DMS79 (cell line): Measurements from ENCODE around the gene MID1.
A peak's percentile ranks its signal among the peaks of the same experiment; 100 is the strongest.

ENCODE experiments used
- DNase-seq: peaks from one replicate; lab custom pipeline; 2025; lab: John Stamatoyannopoulos, UW

The MID1 gene

DNA sequence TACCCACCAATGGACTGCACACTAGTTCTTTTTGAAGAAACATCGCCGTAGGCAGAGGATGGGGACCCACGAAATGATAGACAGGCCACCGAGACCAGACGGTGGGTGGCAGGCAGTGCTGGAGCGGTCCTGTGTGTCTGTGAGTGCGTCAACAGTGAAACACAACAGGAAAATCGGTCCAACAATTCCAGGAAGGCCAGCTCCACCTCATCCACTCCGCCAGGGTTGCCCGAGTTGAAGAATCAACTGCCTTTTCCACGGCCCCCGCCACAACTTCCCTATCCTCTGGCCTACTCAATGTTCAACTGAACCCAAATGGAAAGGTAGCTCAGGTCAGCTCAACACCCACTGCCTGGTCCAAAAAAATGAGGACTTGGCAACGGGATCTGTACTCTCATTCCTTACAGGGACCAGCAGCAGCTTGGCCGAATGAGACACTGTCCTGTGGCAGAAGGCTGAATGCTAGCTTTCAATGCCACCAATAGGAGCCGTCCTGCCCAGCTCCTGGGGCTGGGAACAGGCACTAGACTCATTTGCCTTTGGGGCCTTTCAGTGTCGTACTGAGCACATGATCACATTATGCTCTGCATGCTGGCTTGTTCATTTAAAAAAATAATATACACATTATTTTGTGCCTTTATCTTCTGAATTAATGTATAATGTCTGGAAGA lies 43.5 kb downstream of the MID1 start:
- no peak for DNase-seq

DNA sequence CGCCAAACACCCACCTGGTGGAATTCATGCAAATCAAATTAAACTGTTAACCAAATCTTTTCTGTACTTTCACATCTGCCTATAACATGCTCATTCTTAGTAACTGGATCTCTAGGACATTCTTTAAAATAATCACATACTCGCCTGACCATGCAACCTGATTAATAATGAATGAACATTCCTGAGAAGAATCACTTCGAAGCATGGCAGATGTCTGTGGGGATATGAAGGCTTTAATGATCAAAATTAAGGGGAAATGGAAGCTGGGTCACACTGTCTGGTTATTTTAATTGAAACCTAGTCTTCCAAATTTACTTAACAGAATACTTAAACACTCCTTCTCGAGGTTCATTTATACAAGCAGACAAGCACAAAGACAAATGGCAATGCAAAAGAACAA lies 44.2 kb downstream of the MID1 start:
- DNase-seq, result no peak

DNA sequence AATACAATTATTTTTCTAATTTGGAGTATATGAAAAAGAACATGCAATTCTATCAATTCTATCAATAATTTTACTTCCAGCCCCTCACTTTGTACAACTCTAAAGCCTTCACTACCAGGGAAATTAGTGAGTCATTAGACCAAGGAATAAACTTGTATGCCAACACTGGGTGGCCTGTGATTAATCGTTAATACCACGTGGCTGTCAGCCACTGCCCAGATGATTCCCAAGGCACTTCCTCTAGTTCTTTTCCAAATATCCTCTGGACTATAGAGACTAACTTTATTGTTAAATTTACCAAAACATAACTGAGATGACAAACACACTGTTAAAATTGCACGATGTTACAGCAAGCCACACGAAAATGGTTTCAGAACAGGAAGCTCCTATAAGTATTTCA lies 45.7 kb downstream of the MID1 start:
- no peak for DNase-seq

DNA sequence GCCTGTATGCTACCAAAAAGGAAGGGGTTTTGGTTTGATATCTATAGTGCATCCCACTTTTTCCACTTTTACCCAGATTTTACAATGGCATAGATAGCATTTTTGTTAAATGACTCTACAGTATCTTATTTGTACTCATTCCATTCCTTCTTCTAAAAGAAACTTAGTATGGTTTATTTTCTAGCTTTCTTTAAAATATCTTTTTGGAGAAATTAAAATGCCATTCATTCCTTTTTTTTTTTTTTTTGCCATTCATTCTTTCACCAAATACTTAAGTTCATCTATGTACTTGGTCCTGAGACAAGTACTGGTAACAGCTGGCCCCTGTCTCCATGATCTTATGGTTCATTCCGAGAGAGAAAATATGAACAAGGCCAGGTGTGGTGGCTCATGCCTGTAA lies 49.1 kb downstream of the MID1 start:
- no peak for DNase-seq

DNA sequence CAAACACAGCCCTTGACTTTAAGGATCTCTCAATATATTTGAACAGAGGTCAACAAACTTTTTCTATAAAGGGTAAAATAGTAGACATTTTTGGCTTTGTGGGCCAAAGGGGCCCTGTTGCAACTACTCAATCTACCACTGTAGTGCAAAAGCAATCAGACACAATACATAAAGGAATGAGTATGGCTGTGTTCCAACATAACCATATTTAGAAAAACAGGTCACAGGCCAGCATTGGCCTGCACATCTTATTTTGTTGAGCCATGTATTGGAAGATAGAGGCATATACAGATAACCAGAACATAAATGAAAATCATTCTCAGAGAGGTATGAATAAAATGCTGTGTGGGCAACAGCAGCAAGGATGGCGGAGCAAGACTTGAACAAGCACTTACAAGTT lies 49.8 kb downstream of the MID1 start:
- DNase-seq, result no peak

DNA sequence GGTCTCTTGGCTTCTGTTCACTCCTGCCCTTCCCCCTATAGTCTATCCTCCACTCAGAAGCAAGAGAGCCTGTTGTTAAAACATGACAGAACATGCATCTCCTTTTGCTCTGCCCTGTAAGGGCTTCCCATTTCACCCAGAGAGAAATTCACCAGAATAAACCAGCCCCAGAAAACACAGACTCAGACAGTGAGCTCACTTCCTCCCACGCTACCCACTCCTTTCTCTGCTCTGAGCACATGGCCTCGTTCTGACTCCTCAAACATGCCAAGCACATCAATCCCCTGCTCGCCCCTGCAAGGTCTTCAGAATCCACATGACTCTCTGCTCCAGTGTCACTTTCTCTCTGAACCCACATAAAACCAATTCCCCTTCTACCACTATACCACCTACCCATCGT lies 50.4 kb downstream of the MID1 start:
- DNase-seq, result no peak

DNA sequence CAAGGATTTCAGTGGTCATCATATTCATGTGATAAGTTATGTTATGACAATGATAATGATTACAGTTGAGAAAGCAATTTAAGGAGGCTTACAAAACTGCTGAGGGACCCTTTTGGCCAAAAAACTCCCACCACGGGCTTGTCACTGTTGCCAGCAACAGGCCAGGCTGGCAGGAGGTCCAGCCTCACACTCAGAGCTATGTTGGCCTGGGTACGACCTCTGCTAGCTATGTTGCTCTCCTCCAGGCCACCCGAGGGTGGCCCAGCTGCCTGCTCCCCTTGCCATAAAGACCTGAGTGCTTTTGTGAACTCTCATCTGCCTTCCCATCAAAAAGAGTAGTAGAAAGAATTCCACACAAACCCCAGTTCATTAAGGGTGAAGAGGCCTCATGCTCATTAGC lies 52.0 kb downstream of the MID1 start:
- DNase-seq, result no peak

DNA sequence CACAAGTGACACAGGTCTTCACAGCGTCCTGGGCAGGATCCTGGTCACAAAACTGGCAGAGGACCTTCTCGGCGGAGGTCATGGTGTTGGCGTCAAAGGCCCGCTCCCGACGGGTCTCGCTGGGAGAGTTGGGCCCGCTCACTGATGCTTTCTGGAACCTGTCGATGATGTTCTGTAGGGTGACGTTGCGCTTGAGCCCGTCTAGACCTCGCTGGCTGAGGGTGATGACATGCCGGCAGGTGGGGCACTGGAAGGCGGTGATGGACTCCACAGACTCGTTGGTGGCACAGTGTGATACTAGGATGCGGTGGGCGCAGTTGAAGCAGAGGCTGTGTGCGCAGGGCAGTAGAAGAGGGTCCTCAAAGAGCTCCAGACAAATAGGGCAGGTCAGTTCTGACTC lies 53.2 kb downstream of the MID1 start:
- DNase-seq, result no peak

DNA sequence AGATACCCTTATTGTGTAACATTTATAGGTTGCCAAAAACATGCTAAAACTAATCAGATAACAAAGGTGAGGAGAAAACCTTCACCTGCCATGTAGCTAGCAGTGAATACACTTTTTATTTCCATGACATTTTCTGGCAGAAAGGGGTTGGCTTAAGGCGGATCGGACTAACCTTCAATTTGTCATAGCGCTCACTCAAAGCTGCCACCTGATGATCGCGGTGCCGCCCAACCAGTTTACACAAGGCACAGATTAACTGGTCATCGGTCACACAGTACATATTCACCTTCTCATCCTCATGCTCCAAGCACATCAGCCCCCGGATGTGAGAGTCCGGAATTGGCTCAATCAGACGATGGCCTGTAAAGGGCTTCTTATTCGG lies 53.7 kb downstream of the MID1 start:
- no peak for DNase-seq

DNA sequence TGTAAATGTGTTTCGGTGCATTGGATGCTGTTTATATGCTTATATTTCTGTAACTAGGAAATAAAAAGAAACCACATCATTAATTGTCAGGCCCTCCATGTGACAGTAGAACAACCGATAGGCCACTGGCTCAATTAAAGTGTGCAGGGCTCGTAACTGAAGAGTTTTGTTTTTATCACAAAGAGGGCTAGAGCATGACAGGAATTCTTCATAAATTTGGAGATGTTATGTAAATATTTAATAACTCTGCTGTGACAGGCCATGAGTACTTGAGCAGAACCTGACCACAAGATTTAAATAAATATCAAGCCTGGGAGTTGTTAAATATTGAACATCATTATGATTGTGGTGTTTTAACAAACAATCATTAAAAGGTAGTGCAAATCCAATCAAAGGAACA lies 55.9 kb downstream of the MID1 start:
- peak; percentile 54 for DNase-seq

DNA sequence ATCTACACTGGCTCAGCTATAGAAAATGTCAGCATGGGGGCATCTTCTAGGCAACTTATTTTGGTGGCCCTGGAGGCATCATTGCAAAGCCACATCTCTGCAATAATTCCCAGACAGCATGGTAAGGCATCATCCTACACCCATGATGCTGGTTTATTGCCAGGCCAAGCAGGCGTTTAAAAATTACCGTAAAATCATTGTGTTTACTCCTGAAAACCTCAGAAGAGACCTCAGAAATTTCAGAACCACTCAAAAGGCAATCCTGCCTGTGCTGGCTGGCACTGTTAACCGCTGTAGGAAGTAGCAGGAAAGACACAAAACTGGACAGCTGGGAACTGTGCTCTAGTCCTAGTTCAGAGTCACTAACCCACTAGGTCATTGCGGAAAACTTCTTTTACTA lies 63.2 kb downstream of the MID1 start:
- DNase-seq, result no peak

DNA sequence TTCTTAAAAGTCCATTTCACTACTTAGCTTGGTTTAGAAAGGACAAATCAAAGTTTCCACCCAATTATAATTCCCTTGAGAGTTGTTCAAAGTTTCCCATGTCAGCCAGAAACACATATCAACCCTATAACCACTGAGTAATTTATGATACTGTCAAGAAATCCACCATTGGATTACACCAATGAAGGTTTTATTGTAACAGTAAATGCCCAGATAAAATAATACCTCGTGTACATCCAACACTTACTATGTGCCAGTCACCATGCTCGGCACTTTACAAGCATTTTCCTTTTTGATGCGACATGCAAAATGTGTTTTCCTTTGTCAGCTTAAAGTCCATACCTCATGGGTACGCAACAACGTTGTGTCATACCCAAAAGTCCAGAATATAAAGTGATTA lies 64.0 kb downstream of the MID1 start:
- DNase-seq, result no peak

DNA sequence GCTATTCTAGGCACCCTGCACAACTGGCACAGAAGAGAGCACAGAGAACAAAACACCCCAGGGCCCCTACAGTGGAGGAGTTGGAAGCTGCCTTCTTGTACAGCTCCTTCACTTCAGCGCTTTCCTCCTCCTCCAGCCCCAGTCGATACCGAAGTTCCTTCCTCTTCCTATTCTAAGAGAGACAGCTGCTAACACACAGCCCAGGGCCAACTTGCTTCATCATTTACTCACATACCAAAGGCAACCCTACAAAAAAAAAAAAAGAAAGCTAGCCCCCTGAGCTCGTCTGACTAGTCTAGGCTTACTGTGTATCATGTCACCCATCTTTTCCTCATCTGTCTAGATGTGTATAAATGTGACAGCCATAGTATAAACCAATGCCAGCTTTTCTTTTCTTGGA lies 64.5 kb downstream of the MID1 start:
- no peak for DNase-seq

DNA sequence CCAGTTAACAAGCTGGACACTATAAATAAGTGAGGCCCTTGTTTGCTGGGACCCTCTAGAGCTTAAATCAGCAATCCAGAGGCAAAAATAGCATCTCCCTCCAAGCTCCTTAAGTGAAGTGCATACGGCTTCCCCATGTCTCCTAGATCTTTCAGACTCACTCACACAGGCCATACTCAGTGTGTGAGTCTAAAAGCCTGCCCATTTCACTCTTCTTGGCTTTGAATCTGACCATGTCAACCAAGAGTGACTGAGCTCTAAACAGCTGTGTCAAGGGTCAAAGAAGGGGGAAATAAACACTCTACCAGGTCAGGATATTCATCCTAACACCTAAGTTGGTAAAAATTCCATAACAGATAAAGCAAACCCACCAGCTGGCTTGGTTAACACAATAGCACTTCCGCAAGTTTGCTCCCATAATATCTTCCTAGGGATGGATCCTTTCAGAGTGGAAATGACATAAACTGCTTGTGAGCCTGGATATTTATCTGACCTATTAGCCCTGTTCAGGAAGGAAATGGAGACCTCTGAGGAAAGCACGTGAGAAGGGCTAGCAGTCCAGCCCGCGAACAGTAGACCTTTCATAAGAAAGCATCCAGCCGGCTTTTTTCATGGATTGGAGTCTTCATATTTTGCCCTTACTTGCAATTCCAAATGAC lies 65.6 kb downstream of the MID1 start:
- no peak for DNase-seq

DNA sequence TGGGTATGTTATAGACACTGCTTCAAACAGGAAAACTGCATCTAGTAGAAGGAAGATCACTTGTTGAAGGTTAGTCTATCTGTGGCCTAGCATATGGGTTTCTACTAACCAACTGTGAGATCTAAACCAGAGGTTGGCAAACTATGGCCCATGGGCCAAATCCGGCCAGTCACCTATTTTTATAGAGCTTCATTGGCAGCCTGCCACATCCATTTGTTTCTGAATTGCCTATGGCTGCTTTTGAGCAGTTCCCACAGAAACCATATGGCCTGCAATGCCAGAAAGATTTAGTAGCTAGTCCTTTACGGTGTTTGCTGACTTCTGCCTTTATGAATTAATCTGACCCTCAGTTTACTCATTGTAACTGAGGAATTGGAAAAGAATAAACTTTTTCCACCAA lies 71.1 kb downstream of the MID1 start:
- no peak for DNase-seq

DNA sequence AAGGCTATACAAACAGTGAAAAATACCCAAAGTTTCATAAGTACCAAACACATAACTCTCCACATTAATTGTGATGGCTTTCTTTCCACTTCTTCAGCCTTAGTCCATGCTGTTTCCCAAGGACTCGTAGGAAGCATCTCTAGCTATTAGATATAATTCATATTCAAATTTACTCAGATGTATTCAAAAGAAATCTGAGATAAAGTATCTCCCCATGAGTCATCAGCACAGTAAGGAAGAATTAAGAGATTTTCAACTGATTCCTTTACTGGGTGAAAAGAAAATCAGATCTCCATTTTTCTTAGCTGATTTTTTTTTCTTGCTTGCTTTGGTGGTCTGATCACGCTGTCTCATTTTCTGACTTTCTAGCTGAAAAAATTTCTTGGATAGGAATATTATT lies 71.7 kb downstream of the MID1 start:
- no peak for DNase-seq

DNA sequence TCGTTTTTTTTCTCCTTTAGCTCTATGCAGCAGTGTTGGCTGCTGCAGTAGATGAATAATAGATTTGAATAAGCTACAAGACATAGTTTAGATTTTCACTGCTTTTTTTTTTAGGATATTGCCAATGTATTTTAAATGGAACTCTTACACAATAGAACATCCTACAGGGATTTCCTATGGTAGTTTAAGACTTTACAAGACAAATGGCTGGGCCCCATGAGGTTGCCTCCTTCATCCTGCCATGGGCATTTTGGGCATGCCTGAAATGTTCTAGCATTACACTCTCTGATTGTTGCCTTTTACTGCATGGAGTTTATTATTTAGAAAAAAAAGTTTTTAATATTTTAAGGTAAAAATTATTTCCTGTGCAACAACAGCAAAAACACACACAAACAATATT lies 74.5 kb downstream of the MID1 start:
- DNase-seq, result no peak

DNA sequence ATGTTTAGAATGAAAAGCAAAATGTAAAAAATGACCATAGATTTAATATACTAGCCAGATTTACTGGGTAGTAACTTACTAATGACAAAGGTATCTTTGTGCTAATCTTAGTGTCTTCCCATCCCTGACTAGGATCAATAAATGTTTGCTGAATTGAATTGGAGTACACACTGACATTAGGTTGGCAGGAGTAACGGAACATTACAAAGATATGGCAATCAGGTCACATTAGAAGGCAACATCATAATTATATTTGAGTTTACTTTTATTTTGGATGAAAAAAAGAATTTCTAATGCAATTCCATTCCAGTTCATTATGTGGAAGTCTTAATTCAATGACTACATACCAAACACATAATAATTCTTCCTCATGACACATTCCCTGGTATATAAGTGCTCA lies 77.8 kb downstream of the MID1 start:
- DNase-seq, result no peak

DNA sequence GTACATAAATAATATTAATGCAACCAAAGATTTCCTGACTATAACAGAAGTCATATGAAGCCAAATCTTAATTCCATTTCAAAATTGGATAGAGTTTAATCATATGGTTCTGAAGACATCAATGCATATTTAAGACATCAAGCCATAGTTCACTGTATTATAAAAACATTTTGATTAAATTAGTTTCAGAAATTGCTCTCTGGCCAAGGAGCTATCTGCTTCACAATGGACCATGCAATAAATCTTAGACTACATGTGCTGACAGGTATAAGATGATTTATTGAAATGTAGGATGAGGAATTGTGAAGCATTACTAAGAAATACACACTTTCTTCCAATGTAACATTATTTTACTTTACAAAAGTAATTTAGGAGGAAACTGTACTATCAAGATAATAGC lies 81.6 kb downstream of the MID1 start:
- DNase-seq, result no peak

DNA sequence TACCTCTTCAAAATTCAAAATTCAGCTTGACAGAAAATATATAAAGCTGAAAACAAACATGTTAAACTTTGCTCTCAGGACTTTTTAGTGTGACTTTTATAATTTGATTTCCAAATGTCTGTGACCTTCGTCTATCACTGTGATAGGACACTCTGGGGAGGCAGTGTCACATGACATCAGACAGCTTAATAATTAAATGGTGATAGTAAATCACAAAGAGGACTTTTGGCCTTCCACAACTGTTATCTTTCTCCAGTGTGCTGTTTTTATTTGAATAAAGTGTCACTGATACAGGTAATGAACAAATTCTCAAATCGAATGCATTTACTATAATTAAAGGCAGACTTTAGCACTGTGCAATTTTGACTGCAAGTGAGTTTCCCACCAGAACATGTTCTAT lies 83.1 kb downstream of the MID1 start:
- no peak for DNase-seq

DNA sequence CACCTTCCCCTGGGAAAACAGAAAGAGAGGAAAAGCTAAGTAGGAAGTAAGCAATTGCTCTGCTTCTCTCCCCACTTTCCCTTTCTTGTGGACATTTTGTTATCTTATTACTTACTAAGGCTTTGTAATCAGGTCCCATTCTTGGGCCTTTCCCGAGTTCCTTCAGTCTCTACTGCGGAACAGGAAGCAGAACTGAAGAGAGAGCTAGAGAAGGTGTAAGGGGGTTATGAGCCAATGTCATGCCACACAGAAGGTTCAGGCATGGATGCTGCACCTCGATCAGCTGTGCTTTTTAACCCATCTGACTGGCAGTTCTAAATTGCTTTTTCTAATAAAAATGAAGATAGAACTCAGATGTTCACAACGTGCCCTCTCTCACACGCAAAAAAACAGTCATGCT lies 83.6 kb downstream of the MID1 start:
- no peak for DNase-seq

DNA sequence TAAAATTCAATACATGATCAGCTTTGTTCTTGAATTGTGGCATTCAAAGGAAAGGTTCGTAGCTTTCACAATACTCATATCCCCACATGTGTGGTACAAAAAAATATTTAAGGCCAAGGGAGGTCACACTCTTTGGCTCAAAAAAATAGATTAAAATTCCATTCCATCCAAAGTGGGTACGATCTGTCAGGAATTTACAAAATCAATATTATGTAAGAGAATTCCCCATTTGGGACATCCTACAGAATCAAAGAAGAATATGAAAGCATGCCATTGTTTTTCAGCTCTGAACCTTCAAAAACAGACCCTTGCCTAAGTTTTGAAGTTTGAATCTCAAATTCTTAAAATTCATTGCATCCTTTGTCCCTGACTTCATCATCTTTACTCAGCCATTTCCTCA lies 85.8 kb downstream of the MID1 start:
- DNase-seq, result no peak

DNA sequence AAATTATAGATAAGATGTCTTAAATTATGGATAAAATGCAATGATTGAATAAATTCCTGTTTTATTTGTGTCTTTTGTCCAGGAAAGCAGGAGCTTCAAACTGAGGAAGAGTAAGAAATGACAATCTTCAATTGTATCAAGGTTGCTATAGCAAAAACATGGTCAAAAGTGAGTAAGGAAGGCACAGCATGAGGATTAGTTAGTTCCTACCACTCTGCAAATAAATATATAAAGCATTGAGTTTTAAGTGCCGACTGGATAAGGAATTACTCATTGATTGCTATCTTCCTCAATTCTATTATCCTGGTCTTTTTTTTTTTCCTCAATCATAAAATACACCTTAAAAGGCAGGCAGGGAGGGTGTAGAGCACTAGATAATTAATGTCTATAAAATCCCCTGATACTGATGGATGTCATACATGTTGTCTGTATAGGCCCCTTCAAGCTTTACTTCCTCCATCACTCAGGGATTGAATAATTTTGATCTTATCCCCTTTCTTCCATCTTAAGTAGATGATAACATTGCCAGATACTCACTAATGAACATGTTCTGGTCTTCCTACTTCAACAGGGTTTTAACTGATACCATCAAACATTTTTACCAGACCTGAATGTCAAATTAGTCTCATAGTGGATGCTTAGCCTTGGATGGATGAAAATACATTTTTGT lies 86.6 kb downstream of the MID1 start:
- DNase-seq, result no peak

DNA sequence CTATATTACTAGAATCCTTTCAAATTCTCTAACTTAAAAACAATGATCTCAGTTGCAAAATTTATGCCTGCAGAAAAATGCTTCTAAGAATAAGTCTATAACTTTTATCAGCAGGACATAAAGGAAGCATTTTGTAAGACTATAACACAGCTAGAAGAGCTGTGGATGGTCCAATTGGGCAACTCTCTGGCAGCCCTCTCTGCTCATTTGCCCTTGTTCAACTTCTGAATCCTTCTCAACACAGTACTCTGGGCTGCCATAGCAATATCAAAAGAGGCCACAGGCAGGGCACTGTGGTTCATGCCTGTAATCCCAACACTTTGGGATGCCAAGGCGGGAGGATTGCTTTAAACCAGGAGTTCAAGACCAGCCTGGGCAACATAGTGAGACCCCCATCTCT lies 88.5 kb downstream of the MID1 start:
- no peak for DNase-seq
